Glutamatergic neuron (in vitro differentiated cells): Measurements from ENCODE around the gene CLDND1. TPM values are rescaled to one million over a fixed set of nuclear protein-coding genes. Genes with fewer than 3 reads are reported as not detected.

Source experiments
- DNase-seq: peaks from one replicate; pipeline ENCODE4 v3.0.0; 2022
- H3K27ac Mint-ChIP-seq: one replicate; pipeline ENCODE4 v1.8.0; 2020; ENCODE audit warnings: mild to moderate bottlenecking, mixed read lengths, inconsistent platforms; ENCODE audit not compliant: unreplicated experiment
- H3K27me3 Mint-ChIP-seq: one replicate; pipeline ENCODE4 v1.8.0; 2020; ENCODE audit warnings: mild to moderate bottlenecking, moderate library complexity, mixed read lengths, inconsistent platforms; ENCODE audit not compliant: unreplicated experiment
- H3K36me3 Mint-ChIP-seq: one replicate; pipeline ENCODE4 v1.8.0; 2020; ENCODE audit warnings: mild to moderate bottlenecking, mixed read lengths, inconsistent platforms; ENCODE audit not compliant: unreplicated experiment
- H3K4me1 Mint-ChIP-seq: one replicate; pipeline ENCODE4 v1.8.0; 2020; ENCODE audit warnings: mild to moderate bottlenecking, low read depth, mixed read lengths, inconsistent platforms; ENCODE audit not compliant: unreplicated experiment
- H3K4me3 Mint-ChIP-seq: one replicate; pipeline ENCODE4 v1.8.0; 2020; ENCODE audit warnings: mild to moderate bottlenecking, mixed read lengths, inconsistent platforms; ENCODE audit not compliant: unreplicated experiment
- H3K9me3 Mint-ChIP-seq: one replicate; pipeline ENCODE4 v1.8.0; 2020; ENCODE audit warnings: mild to moderate bottlenecking, moderate library complexity, mixed read lengths, inconsistent platforms; ENCODE audit not compliant: unreplicated experiment
- CTCF ChIP-seq: fragments of 200-600 bp; sonication (generic); IDR thresholded peaks from one replicate; pipeline ENCODE4 v1.5.0; 2021; ENCODE audit not compliant: partially characterized antibody, unreplicated experiment
- total RNA-seq: library from RNA; stranded (reverse); fragmentation: NEBNext Ultra II Directional; extraction: Animal tissue kit (Norgen Biotek cat#: 25700); gene quantifications from one replicate; pipeline ENCODE4 v1.2.1, GENCODE V29; 2021; ENCODE audit not compliant: unreplicated experiment

CLDND1 gene
- total RNA-seq, 1 donor from 2014 or later, result 164 TPM

GRCh38 chr3:98558100-98558827, 35.6 kb upstream of the CLDND1 start:
- DNase-seq, result no peak
- no peak for TF ChIP-seq CTCF

GRCh38 chr3:98557324-98558010, 34.8 kb upstream of the CLDND1 start:
- H3K27me3 Mint-ChIP-seq, result no peaks in the 10 kb centered on the region
- H3K4me1 Mint-ChIP-seq, result no peaks in the 10 kb centered on the region
- H3K27ac Mint-ChIP-seq, result no peak overlapping the region
- TF ChIP-seq CTCF, result no peak
- DNase-seq, result no peak
- H3K36me3 Mint-ChIP-seq, result no peaks in the 10 kb centered on the region
- peaks cover 3% of the 10 kb centered on the region for H3K9me3 Mint-ChIP-seq
- H3K4me3 Mint-ChIP-seq, result no peak overlapping the region

More at GRCh38 chr3:98558100-98558827, 35.6 kb upstream of the CLDND1 start:
- Mint-ChIP-seq H3K27ac (no peak overlapping the region), H3K4me3 (no peak overlapping the region), H3K27me3 (no peaks in the 10 kb centered on the region), H3K4me1 (no peaks in the 10 kb centered on the region), H3K36me3 (no peaks in the 10 kb centered on the region), H3K9me3 (peaks cover 3% of the 10 kb centered on the region)

GRCh38 chr3:98556164-98557130, 33.7 kb upstream of the CLDND1 start:
- Mint-ChIP-seq H3K27me3 (no peaks in the 10 kb centered on the region), H3K4me3 (no peak overlapping the region), H3K4me1 (no peaks in the 10 kb centered on the region), H3K9me3 (peaks cover 3% of the 10 kb centered on the region), H3K36me3 (no peaks in the 10 kb centered on the region), H3K27ac (no peak overlapping the region)
- no peak for DNase-seq
- no peak for TF ChIP-seq CTCF

- no peaks in the 10 kb centered on the region for H3K4me1 Mint-ChIP-seq
- peaks cover 3% of the 10 kb centered on the region for H3K9me3 Mint-ChIP-seq
- DNase-seq, result no peak
- TF ChIP-seq CTCF, result no peak
- H3K4me3 Mint-ChIP-seq, result no peak overlapping the region
- H3K27me3 Mint-ChIP-seq, result no peaks in the 10 kb centered on the region
- no peak overlapping the region for H3K27ac Mint-ChIP-seq
- no peaks in the 10 kb centered on the region for H3K36me3 Mint-ChIP-seq
These were observed 32.3 kb upstream of the CLDND1 start for GRCh38 chr3:98555025-98555379.
